Stimulated activated CD4-positive, alpha-beta T cell treated with anti-CD3 and anti-CD28 coated beads, TNF-alpha, amount 100 ng/mL, for 4 hours (primary cell): ENCODE measurements around the gene SND1.
"Not testable (repeated sequence)": the region's sequence is repeated elsewhere in the genome, so short reads cannot be mapped to it uniquely, and the experiment has no call there.

Source experiments
- DNase-seq, 3 experiments: peaks; one replicate each; pipeline ENCODE4 v3.0.0-alpha.2; 2020; ENCODE audit warnings: low read depth in 3 of 3

SND1 gene

GRCh38 chr7:127652333-127653248 is 597 bp downstream of the SND1 start:
- no peak for DNase-seq

GRCh38 chr7:127653396-127653795 is 1.4 kb downstream of the SND1 start:
- DNase-seq = no peak

- no peak for DNase-seq
Observed at GRCh38 chr7:127654404-127655394, 2.7 kb downstream of the SND1 start.

GRCh38 chr7:127655720-127656119 is 3.7 kb downstream of the SND1 start:
- DNase-seq = no peak

- DNase-seq = no peak
Observed at GRCh38 chr7:127657500-127657899, 5.5 kb downstream of the SND1 start.

GRCh38 chr7:127658970-127659630 is 7.1 kb downstream of the SND1 start:
- DNase-seq = no peak

GRCh38 chr7:127665922-127666321 is 13.9 kb downstream of the SND1 start:
- no peak for DNase-seq

- no peak for DNase-seq
Observed at GRCh38 chr7:127666602-127667001, 14.6 kb downstream of the SND1 start.

- no peak for DNase-seq
Observed at GRCh38 chr7:127667017-127667670, 15.2 kb downstream of the SND1 start.

GRCh38 chr7:127667759-127668530 is 16.0 kb downstream of the SND1 start:
- DNase-seq = no peak

GRCh38 chr7:127671341-127671740 is 19.3 kb downstream of the SND1 start:
- DNase-seq = no peak

GRCh38 chr7:127673902-127674301 is 21.9 kb downstream of the SND1 start:
- DNase-seq = no peak

GRCh38 chr7:127674361-127674760 is 22.4 kb downstream of the SND1 start:
- DNase-seq = no peak

GRCh38 chr7:127674923-127675322 is 22.9 kb downstream of the SND1 start:
- not testable (repeated sequence) for DNase-seq

GRCh38 chr7:127675721-127676120 is 23.7 kb downstream of the SND1 start:
- no peak for DNase-seq

- no peak for DNase-seq
Observed at GRCh38 chr7:127677433-127678230, 25.6 kb downstream of the SND1 start.

- no peak for DNase-seq
Observed at GRCh38 chr7:127678337-127678736, 26.3 kb downstream of the SND1 start.

- DNase-seq = no peak
Observed at GRCh38 chr7:127678947-127679346, 27.0 kb downstream of the SND1 start.

GRCh38 chr7:127680983-127681382 is 29.0 kb downstream of the SND1 start:
- no peak for DNase-seq

- DNase-seq = no peak
Observed at GRCh38 chr7:127682140-127682539, 30.1 kb downstream of the SND1 start.
